Measurements from ENCODE around the gene MYO1C.

DNA sequence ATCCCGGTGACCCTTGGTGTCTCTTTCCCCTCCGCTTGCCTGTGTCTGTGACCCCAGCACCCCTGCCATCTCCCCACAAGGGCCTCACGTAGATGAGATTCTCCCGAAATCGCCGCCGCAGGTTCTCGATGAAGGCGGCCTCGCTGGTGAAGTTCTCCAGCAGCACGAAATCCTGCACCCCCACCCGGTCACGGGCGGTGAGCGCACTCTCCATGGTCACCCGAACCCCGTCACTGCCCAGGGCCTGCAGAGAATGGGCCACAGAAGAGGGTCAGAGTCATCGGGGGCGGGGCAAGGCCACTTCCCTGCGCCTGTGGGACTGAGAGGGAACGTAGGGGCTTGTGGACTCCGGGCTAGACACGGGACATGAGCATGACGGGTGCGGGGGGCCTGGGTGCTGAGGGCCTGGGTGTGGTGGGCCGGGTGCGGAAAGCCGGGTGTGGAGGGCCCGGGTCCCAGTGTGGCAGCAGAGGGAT is 8.4 kb downstream of the MYO1C start:
- TF ChIP-seq, protein P1, sequence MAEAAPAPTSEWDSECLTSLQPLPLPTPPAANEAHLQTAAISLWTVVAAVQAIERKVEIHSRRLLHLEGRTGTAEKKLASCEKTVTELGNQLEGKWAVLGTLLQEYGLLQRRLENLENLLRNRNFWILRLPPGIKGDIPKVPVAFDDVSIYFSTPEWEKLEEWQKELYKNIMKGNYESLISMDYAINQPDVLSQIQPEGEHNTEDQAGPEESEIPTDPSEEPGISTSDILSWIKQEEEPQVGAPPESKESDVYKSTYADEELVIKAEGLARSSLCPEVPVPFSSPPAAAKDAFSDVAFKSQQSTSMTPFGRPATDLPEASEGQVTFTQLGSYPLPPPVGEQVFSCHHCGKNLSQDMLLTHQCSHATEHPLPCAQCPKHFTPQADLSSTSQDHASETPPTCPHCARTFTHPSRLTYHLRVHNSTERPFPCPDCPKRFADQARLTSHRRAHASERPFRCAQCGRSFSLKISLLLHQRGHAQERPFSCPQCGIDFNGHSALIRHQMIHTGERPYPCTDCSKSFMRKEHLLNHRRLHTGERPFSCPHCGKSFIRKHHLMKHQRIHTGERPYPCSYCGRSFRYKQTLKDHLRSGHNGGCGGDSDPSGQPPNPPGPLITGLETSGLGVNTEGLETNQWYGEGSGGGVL (CRISPR knock-in tag; IDR thresholded peaks at IDR 0.05), result no peak
- TF ChIP-seq, protein P2, sequence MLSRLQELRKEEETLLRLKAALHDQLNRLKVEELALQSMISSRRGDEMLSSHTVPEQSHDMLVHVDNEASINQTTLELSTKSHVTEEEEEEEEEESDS (CRISPR knock-in tag; IDR thresholded peaks at IDR 0.05), result no peak
- TF ChIP-seq KAT7 (CRISPR knock-in tag; IDR thresholded peaks at IDR 0.05; ENCODE audit: borderline replicate concordance) (no peak), TEAD4 (IDR thresholded peaks at IDR 0.05; ENCODE audit: low read length) (no peak), TEAD4 (CRISPR knock-in tag; IDR thresholded peaks at IDR 0.05; ENCODE audit: borderline replicate concordance) (no peak), NFRKB (IDR thresholded peaks at IDR 0.05; ENCODE audit: low read depth) (no peak), ZNF589 (CRISPR knock-in tag; IDR thresholded peaks at IDR 0.05; ENCODE audit: low read depth) (no peak)
